SH-SY5Y (cell line): ENCODE results near the gene FBXO41.
A peak's percentile ranks its signal among the peaks of the same experiment; 100 is the strongest.

Experiments used
- GATA2 ChIP-seq: IDR thresholded peaks from 2 replicates; pipeline ENCODE4 v1.6.1; 2011; ENCODE audit warnings: mild to moderate bottlenecking, low read depth, low read length
- GATA3 ChIP-seq: IDR thresholded peaks from 2 replicates; pipeline ENCODE4 v1.6.1; 2011; ENCODE audit warnings: low read depth, mild to moderate bottlenecking, low read length, moderate library complexity

FBXO41 gene

DNA sequence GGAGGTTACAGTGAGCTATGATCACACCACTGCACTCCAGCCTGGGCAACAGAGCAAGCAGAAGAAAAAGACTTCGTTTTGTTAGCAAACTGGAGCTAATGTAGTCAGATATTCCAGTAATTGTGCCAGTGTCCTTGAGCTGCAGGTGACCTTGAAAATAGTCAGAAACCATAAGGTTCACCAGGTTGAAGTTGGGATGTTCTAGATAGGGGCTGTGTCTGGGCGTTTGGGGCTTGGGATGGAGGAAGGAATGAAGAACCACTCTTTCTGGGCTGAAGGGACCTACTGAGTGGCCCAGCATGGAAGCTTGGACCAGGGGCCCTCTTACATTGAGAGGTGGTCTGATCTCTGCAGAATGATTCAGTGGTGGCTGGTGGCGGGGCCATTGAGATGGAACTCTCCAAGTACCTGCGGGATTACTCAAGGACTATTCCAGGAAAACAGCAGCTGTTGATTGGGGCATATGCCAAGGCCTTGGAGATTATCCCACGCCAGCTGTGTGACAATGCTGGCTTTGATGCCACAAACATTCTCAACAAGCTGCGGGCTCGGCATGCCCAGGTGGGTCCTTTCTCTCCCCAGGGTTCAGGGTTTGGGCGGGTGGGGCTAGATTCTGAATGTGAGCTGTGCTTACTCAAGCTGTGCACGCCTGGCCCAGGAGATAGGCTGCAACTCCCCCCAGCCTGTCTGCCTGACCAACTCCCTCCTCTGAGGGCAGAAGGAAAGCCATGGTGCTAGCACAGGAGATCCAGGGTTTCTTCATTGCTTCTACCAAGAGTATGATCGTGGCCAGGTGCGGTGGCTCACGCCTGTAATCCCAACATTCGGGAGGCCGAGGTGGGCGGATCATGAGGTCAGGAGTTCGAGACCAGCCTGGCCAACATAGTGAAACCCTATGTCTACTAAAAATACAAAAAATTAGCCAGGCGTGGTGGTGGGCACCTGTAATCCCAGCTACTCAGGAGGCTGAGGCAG is 33.1 kb downstream of the FBXO41 start:
- TF ChIP-seq GATA2 (no peak), GATA3 (no peak)

DNA sequence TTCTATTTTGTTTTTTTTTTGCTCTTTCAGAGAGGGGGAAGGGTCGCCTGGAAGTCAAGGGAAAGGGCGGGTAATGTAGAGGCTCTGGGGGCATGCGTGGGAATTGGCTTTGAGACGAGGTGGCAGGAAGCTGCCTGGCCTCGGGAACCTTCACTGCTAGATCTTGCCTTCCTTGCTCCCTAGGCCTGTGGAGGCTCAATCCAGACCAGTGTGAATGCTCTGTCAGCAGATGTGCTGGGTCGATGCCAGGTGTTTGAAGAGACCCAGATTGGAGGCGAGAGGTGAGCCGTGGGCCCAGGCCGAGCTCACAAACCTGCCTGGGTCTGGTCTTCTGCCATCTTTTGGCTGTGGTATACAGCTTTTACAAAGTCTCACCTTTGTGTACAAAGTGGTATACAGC is 34.6 kb downstream of the FBXO41 start:
- no peak for TF ChIP-seq GATA2
- TF ChIP-seq GATA3 = no peak

DNA sequence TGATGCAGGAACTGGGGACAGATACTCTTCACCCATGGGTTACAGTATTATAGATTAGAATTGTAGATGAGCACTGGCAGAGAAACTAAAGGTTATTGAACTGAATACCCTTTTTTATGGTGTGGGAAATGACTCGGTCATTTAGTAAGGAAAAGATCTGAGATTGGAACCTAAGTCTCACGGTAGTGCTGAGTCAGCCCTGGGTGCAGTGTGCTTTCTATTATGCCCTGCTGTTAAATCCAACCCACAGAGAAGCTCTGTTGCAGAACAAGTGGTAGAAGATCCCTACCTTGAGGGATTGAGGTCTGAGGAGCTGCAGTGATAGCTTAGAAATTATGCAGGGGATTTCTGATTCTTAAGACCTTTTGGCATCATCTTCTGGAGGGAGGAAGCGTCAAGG is 37.4 kb downstream of the FBXO41 start:
- no peak for TF ChIP-seq GATA2
- TF ChIP-seq GATA3 = no peak

DNA sequence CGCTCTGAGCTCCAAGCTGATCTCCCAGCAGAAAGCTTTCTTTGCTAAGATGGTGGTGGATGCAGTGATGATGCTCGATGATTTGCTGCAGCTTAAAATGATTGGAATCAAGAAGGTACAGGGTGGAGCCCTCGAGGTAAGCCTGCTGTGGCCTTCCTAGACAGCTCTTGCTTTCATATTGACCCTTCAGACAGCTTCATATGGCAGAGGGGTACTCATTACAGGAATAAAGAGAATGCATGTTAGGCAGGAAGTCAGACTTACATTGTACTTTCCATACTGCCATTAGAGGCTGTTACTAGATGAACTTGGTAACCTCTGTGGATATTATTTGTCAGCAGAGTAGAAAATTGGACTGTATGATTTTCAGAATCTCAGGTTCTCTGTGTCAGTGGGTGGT is 39.7 kb downstream of the FBXO41 start:
- TF ChIP-seq GATA3 (no peak), GATA2 (no peak)

DNA sequence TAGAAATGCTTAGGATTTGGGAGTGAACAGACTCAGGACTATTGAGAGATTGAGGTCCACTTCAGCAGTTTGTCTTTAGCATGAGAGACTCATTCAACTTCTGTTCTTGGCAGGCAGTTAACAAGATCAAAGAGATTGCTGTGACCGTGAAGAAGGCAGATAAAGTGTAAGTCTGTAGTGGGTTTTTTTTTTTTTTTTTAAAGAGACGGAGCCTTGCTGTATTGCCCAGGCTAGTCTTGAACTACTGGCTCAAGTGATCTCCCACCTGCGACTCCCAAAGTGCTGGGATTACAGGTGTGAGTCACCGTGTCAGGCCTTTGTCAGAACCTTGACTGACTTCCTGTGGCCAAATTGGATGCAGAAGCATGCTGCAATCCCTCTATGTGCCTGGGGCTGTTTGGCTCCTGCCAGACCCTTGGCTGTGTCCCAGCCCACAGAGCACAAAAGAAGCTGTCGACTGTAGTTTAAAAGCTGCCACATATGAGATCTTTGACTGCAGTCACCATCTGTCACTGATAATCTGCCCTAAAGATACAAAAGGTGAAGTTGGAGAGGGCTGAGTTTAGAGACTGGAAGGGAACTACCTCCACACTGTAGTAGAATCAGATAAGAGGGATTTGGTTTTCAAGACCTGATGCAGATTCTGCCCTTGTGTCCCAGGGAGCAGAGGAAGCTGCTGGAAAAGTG is 40.3 kb downstream of the FBXO41 start:
- peak; percentile 51; the same call in 1 of the 2 replicates for TF ChIP-seq GATA2
- no peak for TF ChIP-seq GATA3

DNA sequence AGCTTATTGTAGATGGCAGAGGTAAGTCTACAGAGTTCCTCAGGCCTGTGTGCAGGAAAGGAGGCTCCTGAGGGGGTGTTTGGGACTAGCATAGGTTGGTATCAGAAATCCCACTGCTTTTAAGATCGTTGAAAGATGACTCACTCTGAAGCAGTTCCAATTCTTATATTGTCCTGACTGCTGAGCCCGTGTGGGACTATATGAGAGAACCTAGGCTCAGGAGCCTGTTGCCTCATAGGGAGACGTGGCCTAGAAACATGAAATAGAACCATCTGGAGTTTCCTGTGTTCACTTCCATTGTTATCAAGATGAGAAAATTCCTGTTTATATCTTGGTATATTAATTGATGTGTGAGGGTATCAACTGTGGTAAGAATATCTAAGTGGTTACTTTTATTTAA is 44.5 kb downstream of the FBXO41 start:
- TF ChIP-seq GATA2 (no peak), GATA3 (no peak)

DNA sequence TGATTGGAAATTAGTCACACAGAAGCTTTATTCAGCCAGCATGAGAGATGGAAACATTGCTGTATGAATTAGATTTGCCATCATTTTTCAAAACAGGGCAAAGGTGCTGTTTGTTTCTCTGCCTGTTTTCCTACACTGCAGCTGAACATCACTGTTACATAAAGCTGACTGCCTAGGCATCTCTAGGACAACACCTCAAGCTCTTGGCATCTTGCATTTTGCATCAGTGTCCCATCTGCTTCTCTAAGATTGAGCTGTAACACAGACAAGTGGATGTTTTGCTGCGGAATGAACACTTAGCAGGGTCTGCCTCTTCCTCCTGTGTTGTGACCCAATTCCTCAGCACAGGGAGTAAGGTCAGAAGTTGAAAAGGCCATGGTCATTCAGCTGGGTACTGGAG is 45.3 kb downstream of the FBXO41 start:
- no peak for TF ChIP-seq GATA2
- no peak for TF ChIP-seq GATA3

DNA sequence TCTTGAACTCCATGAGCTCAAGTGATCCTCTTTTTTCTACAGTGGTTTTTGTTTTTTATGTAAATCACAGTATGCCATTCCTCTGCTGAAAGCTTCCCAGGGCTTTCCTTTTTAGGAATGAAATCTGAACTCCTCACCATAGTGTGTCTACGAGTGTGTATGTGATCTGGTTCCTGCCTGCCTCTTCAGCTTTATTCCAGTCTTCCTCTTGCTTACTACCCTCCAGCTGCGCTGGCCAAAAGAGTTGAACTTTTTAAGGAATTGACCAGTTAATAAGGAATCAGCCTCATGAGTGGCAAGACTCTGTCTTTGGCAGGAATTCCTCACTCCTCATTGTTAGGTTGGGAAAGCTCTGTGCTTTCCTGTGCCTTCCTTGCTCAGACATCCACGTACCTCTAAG is 46.1 kb downstream of the FBXO41 start:
- TF ChIP-seq GATA3 (no peak), GATA2 (no peak)

DNA sequence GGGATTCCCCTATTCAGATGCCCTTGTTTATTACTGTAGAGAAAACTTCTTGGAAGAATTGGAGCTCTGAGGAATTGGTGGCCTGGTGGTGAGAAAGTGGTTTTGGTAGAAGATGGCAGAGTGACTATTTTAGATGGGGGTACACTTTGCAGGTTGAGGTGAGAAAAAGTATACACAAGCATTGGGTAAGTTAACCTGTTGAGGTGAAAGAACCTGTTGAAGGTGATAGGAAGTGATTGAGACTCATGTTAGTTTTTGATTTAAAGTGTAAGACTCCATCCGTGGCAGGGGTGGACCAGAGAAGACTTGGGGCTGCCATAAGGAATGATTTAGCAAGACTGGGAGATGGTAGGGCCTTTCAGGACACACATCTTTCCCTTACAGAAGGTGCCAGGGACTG is 47.1 kb downstream of the FBXO41 start:
- TF ChIP-seq GATA2 (no peak), GATA3 (no peak)

DNA sequence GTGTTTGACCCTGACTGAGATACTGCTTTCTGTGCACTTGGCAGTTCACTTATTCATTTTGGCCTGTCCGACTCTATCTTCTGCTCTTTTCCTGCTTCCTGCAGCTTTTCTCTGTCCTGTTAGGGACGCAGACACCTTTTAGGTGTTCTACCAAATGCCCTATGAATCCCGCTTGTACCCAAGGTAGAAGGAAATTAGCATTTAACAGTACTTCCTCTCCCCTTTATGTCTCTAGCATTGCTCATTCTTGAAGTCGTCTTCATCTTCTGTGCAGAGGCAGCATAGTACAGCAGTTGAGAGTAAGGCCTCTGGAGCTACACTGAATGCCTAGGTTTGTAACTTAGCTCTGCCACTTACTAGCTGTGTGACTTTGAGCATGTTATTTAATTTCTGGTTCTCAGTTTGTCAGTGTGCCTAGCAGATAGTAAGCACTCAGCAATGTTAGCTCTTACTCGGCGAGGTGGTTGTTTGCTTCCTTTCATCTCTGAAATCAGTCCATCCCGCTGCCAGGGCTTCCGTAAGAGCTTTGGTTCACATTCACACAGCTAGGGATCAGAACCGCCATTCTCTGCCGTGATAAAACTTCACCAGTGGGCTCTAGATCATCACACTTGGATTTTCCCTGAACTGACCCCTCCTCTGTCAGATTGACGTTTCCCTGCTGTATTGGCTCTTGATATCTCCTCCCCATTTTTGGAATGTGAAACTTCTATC is 48.8 kb downstream of the FBXO41 start:
- no peak for TF ChIP-seq GATA3
- TF ChIP-seq GATA2 = no peak

DNA sequence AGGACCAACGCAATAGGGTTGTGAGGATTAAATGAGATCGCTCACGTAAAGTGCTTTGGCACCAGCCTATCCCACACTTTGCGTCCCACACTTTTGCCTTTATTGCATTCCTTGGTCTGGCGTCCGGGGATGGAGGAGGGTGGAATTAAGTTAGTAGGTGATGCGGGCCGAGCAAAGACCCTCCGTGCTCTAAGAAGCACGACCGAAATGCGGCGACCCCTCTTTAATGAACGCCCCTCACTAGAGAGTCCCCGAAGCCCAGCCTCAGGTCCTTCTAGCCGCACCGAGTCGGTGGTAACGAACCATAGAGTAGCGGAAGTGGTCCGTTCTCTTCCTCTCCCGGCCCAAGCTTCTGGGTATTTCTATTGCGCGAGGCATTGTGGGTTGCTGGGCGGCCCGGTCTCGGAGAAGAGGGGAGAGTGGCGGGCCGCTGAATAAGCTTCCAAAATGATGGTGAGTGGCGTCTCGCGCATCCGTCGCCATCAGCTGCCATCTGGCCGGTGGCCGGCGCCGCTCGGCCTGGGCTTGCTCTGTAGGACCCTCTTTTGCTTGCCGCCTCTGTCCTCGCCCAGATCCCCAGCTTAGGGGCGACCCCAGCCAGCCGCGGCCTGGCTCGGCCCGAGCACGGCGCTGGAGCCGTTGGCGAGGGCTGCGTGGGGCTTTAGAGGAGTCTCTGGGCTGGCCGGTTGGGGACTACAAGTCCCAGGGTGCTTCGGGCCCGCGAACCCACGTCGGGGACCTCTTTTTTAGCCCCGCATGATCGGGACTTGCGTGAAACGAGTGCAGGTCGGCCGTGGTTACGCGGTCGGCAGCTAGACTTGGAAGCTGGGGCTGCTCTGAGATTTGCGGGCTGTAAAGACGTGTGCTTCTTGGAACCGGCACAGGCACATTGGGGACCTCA is 50.1 kb downstream of the FBXO41 start, which contains the start of gene CCT7:
Gene CCT7 (plus strand): TSS at position 377 of the 901 bp plus-strand sequence. CDS start 71 bp downstream, at position 448.
- TF ChIP-seq GATA2 (no peak), GATA3 (no peak)

DNA sequence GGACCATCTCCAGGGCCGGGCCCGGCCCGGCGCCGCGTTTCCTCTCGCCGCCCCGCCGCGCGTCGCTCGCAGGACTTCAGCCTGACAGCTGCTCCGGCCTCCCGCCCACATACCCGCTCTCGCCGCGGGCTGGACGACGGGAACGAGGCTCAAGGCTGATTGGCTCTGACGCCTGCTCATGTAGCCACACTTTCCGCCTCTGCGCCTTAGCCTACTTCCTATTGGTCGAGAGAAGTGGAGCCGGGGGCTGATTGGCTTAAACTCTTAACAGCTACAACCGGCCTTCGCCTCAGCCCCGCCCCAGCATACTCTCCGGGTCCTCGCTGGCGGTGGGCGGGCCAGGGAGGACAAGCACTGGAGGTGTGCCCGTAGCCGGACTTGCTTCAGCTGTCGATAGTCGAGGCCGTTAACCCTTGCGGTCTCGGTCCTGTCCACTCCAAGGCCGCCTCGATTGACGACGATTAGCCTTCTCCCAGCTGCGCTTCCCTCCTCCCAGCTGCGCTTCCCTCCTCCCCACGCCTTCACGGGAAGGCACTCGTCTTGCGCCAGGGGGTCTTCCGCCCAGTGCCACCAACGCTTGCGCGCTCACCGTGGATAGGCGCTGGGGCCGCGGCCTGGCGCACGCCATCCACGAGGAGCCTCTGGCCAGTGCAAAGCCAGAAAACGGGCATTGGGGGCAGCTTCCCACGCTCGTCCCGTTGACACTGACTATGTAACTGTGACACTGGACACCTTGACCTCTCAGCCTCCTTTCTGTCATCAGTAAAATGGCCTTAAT is 50.9 kb downstream of the FBXO41 start, which contains the start of gene PRADC1:
Gene PRADC1 (minus strand): TSS at position 86 of the 778 bp plus-strand sequence. CDS start 79 bp downstream, at position 7.
- TF ChIP-seq GATA2 (no peak), GATA3 (no peak)
